H1 (cell line): ENCODE measurements around the gene SLC9A5. TPM values are rescaled to one million over a fixed set of nuclear protein-coding genes. Genes with fewer than 3 reads are reported as not detected.

ENCODE experiments used
- CTCF ChIA-PET: fragments of 300-600 bp; sonication (Branson Sonifier 250); formaldehyde crosslinking; loops from one replicate; lab custom pipeline; 2021; ENCODE audit not compliant: partially characterized antibody; lab: Charles Lee
- POLR2A ChIA-PET: fragments of 300-600 bp; sonication (Branson Sonifier 250); formaldehyde crosslinking; loops from one replicate; lab custom pipeline; 2021; ENCODE audit warnings: inconsistent platforms; ENCODE audit not compliant: partially characterized antibody; lab: Charles Lee
- DNase-seq, 2 experiments: peaks; one replicate each; pipeline versions ENCODE4 v3.0.0 to v3.0.0-alpha.2; 2010 to 2022; ENCODE audit warnings: low spot score in 2 of 2, low read depth in 1 of 2, mixed read lengths in 1 of 2
- FAIRE-seq: peaks from 2 replicates; lab custom pipeline; 2011; peaks lifted over from hg19 to GRCh38; lab: Jason Lieb, UNC
- H2AFZ ChIP-seq: 2 replicates; pipeline ENCODE4 v1.8.1; 2012; ENCODE audit warnings: low read length, inconsistent platforms
- H2AK5ac ChIP-seq: 2 replicates; pipeline ENCODE4 v1.6.1; 2013; ENCODE audit warnings: low read depth, low read length
- H2BK120ac ChIP-seq: replicated peaks from 2 replicates; pipeline ENCODE3; 2013; ENCODE audit warnings: low read depth, low read length, inconsistent platforms
- H2BK12ac ChIP-seq: 2 replicates; pipeline ENCODE4 v1.6.1; 2013; ENCODE audit warnings: low read depth, low read length
- H2BK15ac ChIP-seq: 2 replicates; pipeline ENCODE4 v1.6.1; 2013; ENCODE audit warnings: low read length
- H2BK20ac ChIP-seq: 2 replicates; pipeline ENCODE4 v1.6.1; 2013; ENCODE audit warnings: low read length
- H2BK5ac ChIP-seq: 2 replicates; pipeline ENCODE4 v1.6.1; 2013; ENCODE audit warnings: low read depth, low read length
- H3K14ac ChIP-seq: 2 replicates; pipeline ENCODE4 v1.6.1; 2013; ENCODE audit warnings: inconsistent platforms; ENCODE audit not compliant: insufficient read length
- H3K18ac ChIP-seq: 2 replicates; pipeline ENCODE4 v1.6.1; 2013; ENCODE audit warnings: low read length; ENCODE audit errors: extremely low read depth
- H3K23ac ChIP-seq: 2 replicates; pipeline ENCODE4 v1.6.1; 2013; ENCODE audit warnings: inconsistent platforms; ENCODE audit not compliant: insufficient read length
- H3K23me2 ChIP-seq: 2 replicates; pipeline ENCODE4 v1.6.1; 2013; ENCODE audit warnings: low read depth, low read length
- H3K27ac ChIP-seq: 2 replicates; pipeline ENCODE4 v1.6.1; 2011; ENCODE audit warnings: low read depth, low read length, inconsistent platforms
- H3K27me3 ChIP-seq, 4 experiments: replicated peaks in 1 of 4; 1 replicate in 1 of 4; 2 replicates in 3 of 4; pipeline versions ENCODE4 v1.6.1 to v1.8.1; 2011 to 2013; ENCODE audit warnings: low read length in 3 of 4, mild to moderate bottlenecking in 3 of 4, inconsistent platforms in 2 of 4, mixed read lengths in 2 of 4, moderate library complexity in 1 of 4; ENCODE audit not compliant: control insufficient read depth in 3 of 4, insufficient read depth in 3 of 4; ENCODE audit errors: extremely low read depth in 1 of 4
- H3K36me3 ChIP-seq, 4 experiments: 2 replicates each; pipeline versions ENCODE4 v1.6.1 to v1.8.1; 2011 to 2013; ENCODE audit warnings: mild to moderate bottlenecking in 4 of 4, low read length in 3 of 4, moderate library complexity in 2 of 4, control low read depth in 1 of 4, inconsistent platforms in 1 of 4; ENCODE audit not compliant: insufficient read depth in 4 of 4, control insufficient read depth in 2 of 4
- H3K4ac ChIP-seq: replicated peaks from 2 replicates; pipeline ENCODE3; 2013; ENCODE audit warnings: low read length, low read depth, mixed read lengths, inconsistent platforms; ENCODE audit not compliant: insufficient read length
- H3K4me1 ChIP-seq, 4 experiments: replicated peaks in 1 of 4; 1 replicate in 1 of 4; 2 replicates in 3 of 4; pipeline versions ENCODE4 v1.6.1 to v1.8.1; 2011 to 2013; ENCODE audit warnings: low read length in 3 of 4, inconsistent platforms in 2 of 4, mixed read lengths in 1 of 4; ENCODE audit not compliant: insufficient read depth in 4 of 4, control insufficient read depth in 3 of 4
- H3K4me2 ChIP-seq, 2 experiments: 2 replicates each; pipeline versions ENCODE4 v1.6.1 to v1.8.1; 2011 to 2013; ENCODE audit warnings: low read depth in 2 of 2, low read length in 2 of 2, control low read depth in 1 of 2, inconsistent platforms in 1 of 2, mild to moderate bottlenecking in 1 of 2; ENCODE audit not compliant: insufficient read depth in 1 of 2
- H3K4me3 ChIP-seq, 4 experiments: fragments of 200-600, 300-600 bp in 1 of 4; sonication (generic), shearing (Covaris generic), sonication (Bioruptor Twin) in 1 of 4; 2 replicates each; pipeline versions ENCODE4 v1.5.1 to v1.8.1; 2011 to 2016; ENCODE audit warnings: low read length in 4 of 4, low read depth in 3 of 4, control low read depth in 2 of 4, inconsistent platforms in 2 of 4, mild to moderate bottlenecking in 2 of 4, mixed read lengths in 1 of 4, moderate library complexity in 1 of 4; ENCODE audit not compliant: insufficient read depth in 2 of 4; ENCODE audit errors: extremely low read depth in 1 of 4
- H3K56ac ChIP-seq: replicated peaks from 2 replicates; pipeline ENCODE3; 2013; ENCODE audit warnings: low read depth, mild to moderate bottlenecking, mixed read lengths, low read length, inconsistent platforms; ENCODE audit not compliant: insufficient read length
- H3K79me1 ChIP-seq: 2 replicates; pipeline ENCODE4 v1.6.1; 2013; ENCODE audit warnings: low read depth, low read length, control low read depth
- H3K79me2 ChIP-seq, 2 experiments: 2 replicates each; pipeline versions ENCODE4 v1.6.1 to v1.8.1; 2012 to 2013; ENCODE audit warnings: low read length in 2 of 2, mild to moderate bottlenecking in 2 of 2, inconsistent platforms in 1 of 2; ENCODE audit not compliant: insufficient read depth in 2 of 2, control insufficient read depth in 1 of 2
- H3K9ac ChIP-seq, 4 experiments: replicated peaks in 1 of 4; 1 replicate in 1 of 4; 2 replicates in 3 of 4; pipeline versions ENCODE4 v1.6.1 to v1.8.1; 2011 to 2013; ENCODE audit warnings: low read depth in 3 of 4, low read length in 3 of 4, control low read depth in 2 of 4, mild to moderate bottlenecking in 2 of 4, moderate library complexity in 2 of 4, inconsistent platforms in 1 of 4; ENCODE audit errors: extremely low read depth in 1 of 4
- H3K9me3 ChIP-seq, 2 experiments: 2 replicates each; pipeline versions ENCODE4 v1.6.1 to v1.8.1; 2012 to 2013; ENCODE audit warnings: mild to moderate bottlenecking in 2 of 2, moderate library complexity in 2 of 2, control low read depth in 1 of 2, inconsistent platforms in 1 of 2, low read depth in 1 of 2, low read length in 1 of 2, mixed read lengths in 1 of 2; ENCODE audit not compliant: insufficient read depth in 2 of 2
- H4K20me1 ChIP-seq, 2 experiments: replicated peaks in 1 of 2; 2 replicates each; pipeline versions ENCODE3 to v1.8.1; 2011 to 2013; ENCODE audit warnings: inconsistent platforms in 2 of 2, low read length in 2 of 2, mild to moderate bottlenecking in 1 of 2; ENCODE audit not compliant: insufficient read depth in 2 of 2, control insufficient read depth in 1 of 2
- H4K5ac ChIP-seq: 2 replicates; pipeline ENCODE4 v1.6.1; 2013; ENCODE audit warnings: low read length, low read depth, mixed read lengths, inconsistent platforms; ENCODE audit not compliant: insufficient read length
- H4K8ac ChIP-seq: 2 replicates; pipeline ENCODE4 v1.8.0; 2013; ENCODE audit warnings: mild to moderate bottlenecking, moderate library complexity, low read length, inconsistent platforms; ENCODE audit not compliant: insufficient read depth; ENCODE audit errors: extremely low read depth
- H4K91ac ChIP-seq: replicated peaks from 2 replicates; pipeline ENCODE3; 2013; ENCODE audit warnings: low read length, mixed read lengths, inconsistent platforms; ENCODE audit not compliant: insufficient read length
- CBX5 ChIP-seq: fragments of 300-800, 300-1000 bp; sonication (generic); IDR thresholded peaks from 2 replicates; pipeline ENCODE4 v1.7.1; 2016; ENCODE audit warnings: antibody characterized with exemption, low read length, low read depth
- FOSL1 ChIP-seq: IDR thresholded peaks from 2 replicates; pipeline ENCODE4 v1.6.1; 2011; ENCODE audit warnings: mild to moderate bottlenecking, low read depth, low read length, moderate library complexity; ENCODE audit not compliant: insufficient read depth
- RFX5 ChIP-seq: IDR thresholded peaks from 2 replicates; pipeline ENCODE4 v1.6.1; 2011; ENCODE audit warnings: low read depth, low read length, improper control_type of control experiment, borderline replicate concordance
- RXRA ChIP-seq: IDR thresholded peaks from 2 replicates; pipeline ENCODE4 v1.6.1; 2011; ENCODE audit warnings: low read depth, mild to moderate bottlenecking, low read length, moderate library complexity; ENCODE audit not compliant: insufficient read depth
- SP1 ChIP-seq: IDR thresholded peaks from 2 replicates; pipeline ENCODE4 v1.6.1; 2011; ENCODE audit warnings: low read depth, low read length
- TBP ChIP-seq: IDR thresholded peaks from 2 replicates; pipeline ENCODE4 v1.6.1; 2011; ENCODE audit warnings: low read depth, low read length, improper control_type of control experiment
- WGBS, 2 experiments: shearing (Covaris generic) in 1 of 2; methylation state at CpG; one replicate each; pipeline versions ENCODE4 v1.1.6 to v1.1.7; 2013 to 2015; ENCODE audit warnings: low lambda C conversion rate in 2 of 2, mixed read lengths in 2 of 2, inconsistent platforms in 1 of 2, low coverage in 1 of 2, missing lambda C conversion rate in 1 of 2; ENCODE audit not compliant: insufficient replicate concordance in 2 of 2, insufficient coverage in 1 of 2, insufficient read length in 1 of 2; ENCODE audit errors: extremely low coverage in 1 of 2, missing lambda C conversion rate in 1 of 2; 5-methylcytosine and 5-hydroxymethylcytosine counted together
- polyA plus RNA-seq, 7 experiments: library from polyadenylated mRNA; depleted of rRNA in 3 of 7; stranded (reverse) in 5 of 7; unstranded in 2 of 7; fragments of >200 nt in 5 of 7; fragments of 200-250 nt in 2 of 7; gene quantifications; 1 replicate in 5 of 7; 2 replicates in 1 of 7; 4 replicates in 1 of 7; pipeline versions ENCODE4 v1.2.1 to v1.2.3, GENCODE V29; 2011 to 2013; ENCODE audit warnings: missing spikeins in 2 of 7, mixed read lengths in 2 of 7
- total RNA-seq: library from RNA; stranded (reverse); fragmentation: NEBNext Ultra II Directional; extraction: Animal tissue kit (Norgen Biotek cat#: 25700); gene quantifications from 2 replicates; pipeline ENCODE4 v1.2.1, GENCODE V29; 2021
- TF ChIP-seq, protein P1 (sequence below): IDR thresholded peaks from 2 replicates; pipeline ENCODE4 v1.6.1; 2011; ENCODE audit warnings: low read depth, mild to moderate bottlenecking, low read length; ENCODE audit not compliant: insufficient read depth

SLC9A5 gene
- total and polyA plus RNA-seq, 2 of the 8 experiments (the other 6 are each of a cell fraction or from before 2014, with no cell fraction given) = 7.9 to 8.6 TPM

DNA sequence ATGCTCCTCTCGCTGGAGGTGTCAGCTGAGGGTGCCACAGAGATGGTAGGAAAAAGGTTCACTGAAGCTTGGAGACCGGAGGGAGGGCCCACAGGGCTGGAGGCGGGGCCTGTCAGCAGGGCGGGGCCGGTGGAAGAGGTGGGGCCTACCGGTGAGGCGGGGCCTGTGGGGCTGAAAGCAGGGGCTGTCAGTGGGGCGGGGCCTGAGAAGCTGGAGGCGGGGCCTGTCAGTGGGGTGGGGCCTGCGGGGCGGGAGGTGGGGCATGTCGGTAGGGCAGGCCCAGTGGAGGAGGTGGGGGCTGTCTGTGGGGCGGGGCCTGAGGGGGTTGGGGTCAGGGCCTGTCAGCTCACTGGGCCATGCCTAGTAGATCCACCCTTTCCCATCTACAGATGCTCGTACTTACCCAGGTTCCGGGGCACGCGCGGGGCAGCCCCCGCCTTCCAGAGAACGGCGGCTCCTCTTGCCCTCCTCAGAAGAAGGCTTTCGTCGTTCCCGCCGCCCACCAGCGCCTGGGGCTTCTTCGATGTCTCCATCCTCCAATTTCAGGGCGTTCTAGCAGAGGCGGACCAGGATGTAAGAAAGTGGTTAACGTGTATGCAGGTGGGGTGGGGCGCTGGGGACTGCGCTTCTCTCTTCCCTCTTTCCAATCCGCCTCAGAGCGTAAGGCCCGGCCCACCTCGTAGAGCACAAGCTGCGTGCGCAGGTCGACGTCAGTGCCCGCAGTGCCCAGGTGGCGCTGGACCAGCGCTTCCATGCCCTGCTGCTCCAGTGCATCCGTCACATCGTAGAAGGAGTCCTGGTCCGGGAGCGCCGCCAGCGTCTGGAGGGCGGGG is 12.0 kb upstream of the SLC9A5 start:
- H4K91ac ChIP-seq = no peak overlapping the region
- H2BK12ac ChIP-seq = 0 out of 2 replicates have a peak overlapping the region, but pooled peaks have one; percentile 27
- H3K4ac ChIP-seq = no peak overlapping the region
- H3K23ac ChIP-seq = no peak overlapping the region
- no peak for FAIRE-seq
- H4K8ac ChIP-seq = peak overlapping the region; percentile 29
- peak overlapping the region in 1 of 2 experiments; percentile 17; a peak in 1 of 4 replicates for H3K4me2 ChIP-seq
- TF ChIP-seq RFX5 = no peak
- TF ChIP-seq, protein P1, sequence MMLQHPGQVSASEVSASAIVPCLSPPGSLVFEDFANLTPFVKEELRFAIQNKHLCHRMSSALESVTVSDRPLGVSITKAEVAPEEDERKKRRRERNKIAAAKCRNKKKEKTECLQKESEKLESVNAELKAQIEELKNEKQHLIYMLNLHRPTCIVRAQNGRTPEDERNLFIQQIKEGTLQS = no peak
- TF ChIP-seq TBP = 0 out of 2 replicates have a peak, but pooled peaks have one; percentile 17
- no peak for TF ChIP-seq FOSL1
- peak; percentile 29; the same call in 1 of the 2 replicates for TF ChIP-seq SP1
- TF ChIP-seq RXRA = no peak
- no peak for TF ChIP-seq CBX5
- TF ChIP-seq, all 59 proteins: peak for 2
- no peak overlapping the region; a peak in 1 of 7 replicates for H3K9ac ChIP-seq
- no peak overlapping the region for H3K14ac ChIP-seq
- 83% methylated on average over 39 of the region's 50 CpGs; no CpG with 5 or more reads in 1 of the 2 experiments for WGBS, 2 experiments
- no peaks in the 10 kb centered on the region for H3K27me3 ChIP-seq
- H3K4me1 ChIP-seq = peaks cover 3 to 8% (median 7%) of the 10 kb centered on the region in 4 experiments; a peak in 6 of 7 replicates
- no peak overlapping the region for H2BK120ac ChIP-seq
- H2BK5ac ChIP-seq = peak overlapping the region; percentile 66; the same call in 1 of the 2 replicates
- no peak overlapping the region for H2BK20ac ChIP-seq
- ChIA-PET CTCF (interaction anchor here (0.7 to 4.6 kb wide), 6 partner anchors 10 to 90 kb away, joined by 3 to 23 read pairs (median 6); partner anchors contain the start of genes ELMO3, FHOD1, KCTD19 and LRRC36), POLR2A (interaction anchor here (1.4 to 11.2 kb wide), 5 partner anchors 9 to 37 kb away, joined by 3 to 111 read pairs (median 3); partner anchors contain the start of genes FHOD1, SLC9A5 and TMEM208)
- no peaks in the 10 kb centered on the region for H3K79me2 ChIP-seq
- H3K36me3 ChIP-seq = peaks cover 5 to 21% (median 14%) of the 10 kb centered on the region in 4 experiments; a peak in 5 of 8 replicates
- peak; percentile 77 to 98 for DNase-seq
- no peak overlapping the region for H3K18ac ChIP-seq
- H3K27ac ChIP-seq = no peak overlapping the region
- no peak overlapping the region for H2BK15ac ChIP-seq
- H4K5ac ChIP-seq = no peak overlapping the region
- no peaks in the 10 kb centered on the region for H3K9me3 ChIP-seq
- no peak overlapping the region for H2AK5ac ChIP-seq
- H4K20me1 ChIP-seq = peaks cover 0 to 12% of the 10 kb centered on the region in 2 experiments
- no peaks in the 10 kb centered on the region for H3K23me2 ChIP-seq
- no peak overlapping the region for H3K4me3 ChIP-seq
- H3K56ac ChIP-seq = no peak overlapping the region
- H3K79me1 ChIP-seq = peaks cover 8% of the 10 kb centered on the region
- no peak overlapping the region for H2AFZ ChIP-seq
